Heart right ventricle (tissue), 16 donors: ENCODE results near the gene ARHGEF4. TPM values are rescaled to one million over a fixed set of nuclear protein-coding genes. Genes with fewer than 3 reads are reported as not detected.

Experiments
- ATAC-seq, 8 donors: fragments of 200-7000 bp; cut with Tn5 transposase; one replicate each; pipeline ENCODE4 v1.9.1; 2020; ENCODE audit warnings: mild to moderate bottlenecking in 8 of 8, moderate library complexity in 8 of 8, moderate number of reproducible peaks in 1 of 8
- DNase-seq, 2 donors: peaks; one replicate each; pipeline ENCODE4 v3.0.0-alpha.2; 2020
- H3K27ac ChIP-seq, 10 donors: fragments of 200-600 bp; sonication (generic) in 2 of 10; one replicate each; pipeline versions ENCODE4 v1.5.0 to v1.8.0; 2020 to 2022; ENCODE audit warnings: mild to moderate bottlenecking in 3 of 10
- H3K27me3 ChIP-seq, 7 donors: fragments of 200-600 bp; one replicate each; pipeline ENCODE4 v1.8.0; 2021 to 2022; ENCODE audit warnings: mild to moderate bottlenecking in 2 of 7
- H3K36me3 ChIP-seq, 9 donors: fragments of 200-600 bp; sonication (generic) in 1 of 9; one replicate each; pipeline versions ENCODE4 v1.5.0 to v1.8.0; 2020 to 2022; ENCODE audit warnings: mild to moderate bottlenecking in 2 of 9
- H3K4me1 ChIP-seq, 9 donors: fragments of 200-600 bp; sonication (generic) in 1 of 9; one replicate each; pipeline versions ENCODE4 v1.5.0 to v1.8.0; 2020 to 2022; ENCODE audit warnings: mild to moderate bottlenecking in 4 of 9
- H3K4me3 ChIP-seq, 10 donors: fragments of 200-600 bp; sonication (generic) in 2 of 10; one replicate each; pipeline versions ENCODE4 v1.5.0 to v1.8.0; 2020 to 2022; ENCODE audit warnings: mild to moderate bottlenecking in 7 of 10, moderate library complexity in 2 of 10
- H3K9me3 ChIP-seq, 11 donors: fragments of 200-600 bp in 10 of 11; sonication (generic) in 2 of 11; one replicate each; pipeline versions ENCODE4 v1.5.0 to v1.8.0; 2013 to 2022; ENCODE audit warnings: mild to moderate bottlenecking in 2 of 11, control low read depth in 1 of 11, moderate library complexity in 1 of 11
- CTCF ChIP-seq, 9 donors: fragments of 200-600 bp; sonication (generic) in 2 of 9; IDR thresholded peaks; one replicate each; pipeline versions ENCODE4 v1.5.0 to v1.8.0; 2021 to 2022; ENCODE audit warnings: antibody characterized with exemption in 9 of 9, mild to moderate bottlenecking in 5 of 9, moderate library complexity in 1 of 9
- WGBS, 2 donors: extraction: QIAGEN DNeasy Blood & Tissue Kit; methylation state at CpG; one replicate each; pipeline ENCODE4 v1.1.7; 2013; ENCODE audit warnings: inconsistent platforms in 1 of 2; 5-methylcytosine and 5-hydroxymethylcytosine counted together
- intact Hi-C, 10 donors: fragments of 100-400 bp; cut with DNase I; formaldehyde crosslinking; loops; one replicate each; pipeline versions ENCODE4 v1.11.1 to v1.14.2; 2022
- polyA plus RNA-seq, 2 donors: library from polyadenylated mRNA; stranded (reverse); fragments of 200-250 nt; gene quantifications; one replicate each; pipeline ENCODE4 v1.2.3, GENCODE V29; 2013
- total RNA-seq, 10 donors: library from RNA; stranded (reverse); fragmentation: NEBNext Ultra II Directional in 3 of 10; extraction: Animal tissue kit (Norgen Biotek cat#: 25700) in 3 of 10; gene quantifications; one replicate each; pipeline versions ENCODE4 v1.2.1 to v1.2.4, GENCODE V29; 2021 to 2023
- donor health status: Arrhythmogenic right ventricular cardiomyopathy.
- donor health status: ischemic (EF 13 %, LVEDD 7.1; RV severe dilation, severe dysfunction).
- donor health status: healthy with polysubstance abuse.
- donor health status: DM: no; HTN: yes; CAD: no.
- donor health status: DM: no; HTN: no; CAD: no.
- donor health status: ischemic (EF 25% LVEDD 6.9; RV normal size, moderate dysfunction).
- donor health status: ischemic (EF 25% LVEDD 5.7; RV mildly dilated, moderate dysfunction).
- donor health status: healthy.
- donor health status: DM: yes; HTN: yes; CAD: no.
- donor health status: Ischemic cardiomyopathy.
- donor health status: ischemic (EF 35%, LVEDD 5.7; RV mildly dilated, moderate dysfunction).
- donor health status: nonischemic (EF 11% LVEDD 7.7; RV severe dilation, severe dysfunction).
- donor health status: DM: yes; HTN: yes; CAD: no.
- donor health status: PGD.
- donor health status: ischemic (EF 29% LVEDD 5.4; RV normal size, mild dysfunction).
- donor health status: nonischemic (EF 23%, LVEDD 6.1; RV moderate dilation, normal function).

ARHGEF4 gene
- total and polyA plus RNA-seq, 12 donors: 0.67 to 6.5 (median 3.4) TPM

GRCh38 chr2:130884503-130884902 lies 47.8 kb downstream of the ARHGEF4 start:
- intact Hi-C loops: no loop called here
- no peak overlapping the region for H3K27ac ChIP-seq
- no peak overlapping the region for H3K4me3 ChIP-seq
- no peak for ATAC-seq
- TF ChIP-seq CTCF (IDR thresholded peaks at IDR 0.05): no peak
- H3K4me1 ChIP-seq: no peaks in the 10 kb centered on the region
- peaks cover 0 to 22% (median 8%) of the 10 kb centered on the region in 7 donors for H3K27me3 ChIP-seq
- no peak for DNase-seq
- 77 to 82% methylated on average over 7 of the region's 7 CpGs for WGBS, 2 donors
- H3K9me3 ChIP-seq: no peaks in the 10 kb centered on the region
- no peaks in the 10 kb centered on the region for H3K36me3 ChIP-seq

- Histone ChIP-seq H3K4me3 (no peak overlapping the region), H3K4me1 (no peaks in the 10 kb centered on the region), H3K36me3 (no peaks in the 10 kb centered on the region), H3K9me3 (no peaks in the 10 kb centered on the region), H3K27me3 (peaks cover 0 to 28% (median 5%) of the 10 kb centered on the region in 7 donors), H3K27ac (no peak overlapping the region)
- ATAC-seq (no peak), DNase-seq (no peak)
- no peak for TF ChIP-seq CTCF (IDR thresholded peaks at IDR 0.05)
- intact Hi-C loops: no loop called here
- 85 to 86% methylated on average over 6 of the region's 6 CpGs for WGBS, 2 donors
These were observed 50.9 kb downstream of the ARHGEF4 start for GRCh38 chr2:130887643-130888042.

GRCh38 chr2:130890941-130891669 lies 54.4 kb downstream of the ARHGEF4 start:
- H3K27me3 ChIP-seq: peaks cover 0 to 32% (median 10%) of the 10 kb centered on the region in 7 donors

GRCh38 chr2:130891966-130892365 lies 55.3 kb downstream of the ARHGEF4 start:
- intact Hi-C loops: loop anchor here in 1 of 10 donors (5.0 kb wide), 1 partner anchor 1695 kb away; no protein-coding TSS in a partner anchor
- no peak for TF ChIP-seq CTCF (IDR thresholded peaks at IDR 0.05)
- H3K9me3 ChIP-seq: peaks cover 0 to 7% (median 0%) of the 10 kb centered on the region in 11 donors
- H3K27ac ChIP-seq: no peak overlapping the region
- no peaks in the 10 kb centered on the region for H3K36me3 ChIP-seq
- DNase-seq (no peak), ATAC-seq (no peak)
- H3K4me1 ChIP-seq: no peaks in the 10 kb centered on the region
- WGBS, 2 donors: 67 to 74% methylated on average over 4 of the region's 4 CpGs
- H3K27me3 ChIP-seq: peaks cover 0 to 34% (median 10%) of the 10 kb centered on the region in 7 donors
- no peak overlapping the region for H3K4me3 ChIP-seq

More at GRCh38 chr2:130890941-130891669, 54.4 kb downstream of the ARHGEF4 start:
- no peak overlapping the region for H3K27ac ChIP-seq
- peaks cover 0 to 7% (median 0%) of the 10 kb centered on the region in 11 donors for H3K9me3 ChIP-seq
- ATAC-seq: no peak
- WGBS, 2 donors: 78 to 80% methylated on average over 5 of the region's 5 CpGs
- H3K4me1 ChIP-seq: no peaks in the 10 kb centered on the region
- no peaks in the 10 kb centered on the region for H3K36me3 ChIP-seq
- no peak for TF ChIP-seq CTCF (IDR thresholded peaks at IDR 0.05)
- intact Hi-C loops: loop anchor here in 1 of 10 donors (5.0 kb wide), 1 partner anchor 1696 kb away; no protein-coding TSS in a partner anchor
- no peak for DNase-seq
- H3K4me3 ChIP-seq: no peak overlapping the region
